GM12878 (cell line): ENCODE results near the gene KLHL10. TPM values are rescaled to one million over a fixed set of nuclear protein-coding genes. Genes with fewer than 3 reads are reported as not detected.

Source experiments
- ATAC-seq: fragments of 200-7000 bp; cut with Tn5 transposase; 3 replicates; pipeline ENCODE4 v1.9.1; 2020; ENCODE audit warnings: mild to moderate bottlenecking, moderate library complexity
- BruUV-seq: library from RNA; stranded (reverse); fragments of 400-500 nt; replicated peaks from 2 replicates; lab custom pipeline; 2021; lab: Mats Ljungman, UMichigan
- CTCF ChIA-PET: fragments of 300-600 bp; sonication (Branson Sonifier 250); formaldehyde crosslinking; extraction: SDS; loops from one replicate; lab custom pipeline; 2021; ENCODE audit warnings: inconsistent platforms; lab: Yijun Ruan, JAX
- POLR2A ChIA-PET: fragments of 350-600 bp; formaldehyde crosslinking; extraction: SDS; loops from one replicate; lab custom pipeline; 2021; ENCODE audit warnings: inconsistent platforms; lab: Charles Lee
- RAD21 ChIA-PET: fragments of 300-600 bp; sonication (Branson Sonifier 250); formaldehyde crosslinking; loops from one replicate; lab custom pipeline; 2023; ENCODE audit warnings: antibody characterized with exemption; ENCODE audit not compliant: unreplicated experiment; lab: Charles Lee
- SMC1A ChIA-PET: fragments of 300-600 bp; sonication (Branson Sonifier 250); formaldehyde crosslinking; loops from one replicate; lab custom pipeline; 2023; ENCODE audit not compliant: unreplicated experiment, uncharacterized antibody; lab: Charles Lee
- DNase-seq: peaks from one replicate; pipeline ENCODE4 v3.0.0-alpha.2; 2011; ENCODE audit warnings: low read depth, low spot score
- FAIRE-seq: peaks from 3 replicates; lab custom pipeline; 2011; peaks lifted over from hg19 to GRCh38; lab: Jason Lieb, UNC
- H2AFZ ChIP-seq: 2 replicates; pipeline ENCODE4 v1.6.0; 2011; ENCODE audit warnings: low read depth, low read length, control low read depth; ENCODE audit not compliant: control insufficient read depth
- H3K27ac ChIP-seq: 2 replicates; pipeline ENCODE4 v1.5.1; 2011; ENCODE audit warnings: control low read depth; ENCODE audit not compliant: control insufficient read depth, insufficient read depth
- H3K27me3 ChIP-seq, 2 experiments: replicated peaks in 1 of 2; 2 replicates each; pipeline versions ENCODE4 v1.6.0 to v1.6.1; 2011; ENCODE audit warnings: low read length in 1 of 2; ENCODE audit not compliant: control insufficient read depth in 2 of 2, insufficient read depth in 2 of 2
- H3K36me3 ChIP-seq, 2 experiments: 2 replicates each; pipeline ENCODE4 v1.5.1; 2011; ENCODE audit warnings: low read length in 1 of 2; ENCODE audit not compliant: control insufficient read depth in 2 of 2, insufficient read depth in 2 of 2
- H3K4me1 ChIP-seq: 2 replicates; pipeline ENCODE4 v1.6.1; 2011; ENCODE audit warnings: mild to moderate bottlenecking, low read length, moderate library complexity, mixed read lengths; ENCODE audit not compliant: control insufficient read depth, insufficient read depth
- H3K4me2 ChIP-seq: 2 replicates; pipeline ENCODE4 v1.6.0; 2011; ENCODE audit warnings: control low read depth; ENCODE audit not compliant: control insufficient read depth, insufficient read depth
- H3K4me3 ChIP-seq: fragments of 200-600 bp; sonication (generic); 2 replicates; pipeline ENCODE4 v1.5.1; 2016
- H3K79me2 ChIP-seq: 2 replicates; pipeline ENCODE4 v1.6.0; 2011; ENCODE audit warnings: low read length; ENCODE audit not compliant: control insufficient read depth, insufficient read depth
- H3K9ac ChIP-seq: 2 replicates; pipeline ENCODE4 v1.8.0; 2011; ENCODE audit warnings: low read length, control low read depth, mixed read lengths; ENCODE audit not compliant: control insufficient read depth, insufficient read depth
- H3K9me3 ChIP-seq: replicated peaks from 3 replicates; pipeline ENCODE4 v1.5.1; 2011; ENCODE audit warnings: mild to moderate bottlenecking, low read length; ENCODE audit not compliant: control insufficient read depth, insufficient read depth
- H4K20me1 ChIP-seq: 2 replicates; pipeline ENCODE4 v1.6.0; 2011; ENCODE audit not compliant: control insufficient read depth, insufficient read depth
- BACH1 ChIP-seq: fragments of 450-650 bp; IDR thresholded peaks from 2 replicates; pipeline ENCODE4 v1.6.1; 2017; ENCODE audit warnings: mild to moderate bottlenecking, borderline replicate concordance
- KAT2A ChIP-seq: conservative IDR thresholded peaks from 2 replicates; pipeline ENCODE4 v1.6.1; 2011; ENCODE audit warnings: low read depth, low read length; ENCODE audit not compliant: control insufficient read depth
- KLF5 ChIP-seq: fragments of 450-650 bp; IDR thresholded peaks from 2 replicates; pipeline ENCODE4 v1.6.1; 2014; ENCODE audit warnings: mild to moderate bottlenecking; ENCODE audit not compliant: partially characterized antibody
- NFYB ChIP-seq: IDR thresholded peaks from 2 replicates; pipeline ENCODE4 v1.6.1; 2011; ENCODE audit warnings: low read depth, mild to moderate bottlenecking, low read length, improper control_type of control experiment, moderate library complexity; ENCODE audit not compliant: insufficient read depth
- PML ChIP-seq: IDR thresholded peaks from 2 replicates; pipeline ENCODE4 v1.6.1; 2012; ENCODE audit warnings: low read length, inconsistent platforms
- RAD51 ChIP-seq: fragments of 450-650 bp; IDR thresholded peaks from 2 replicates; pipeline ENCODE4 v1.6.1; 2016; ENCODE audit warnings: moderate library complexity, mild to moderate bottlenecking, inconsistent platforms
- SREBF1 ChIP-seq: IDR thresholded peaks from 2 replicates; pipeline ENCODE4 v1.6.1; 2012; ENCODE audit warnings: mild to moderate bottlenecking, low read length
- SRF ChIP-seq, 2 experiments: IDR thresholded peaks; 2 replicates each; pipeline ENCODE4 v1.6.1; 2011; ENCODE audit warnings: low read depth in 2 of 2, low read length in 2 of 2, mild to moderate bottlenecking in 1 of 2, moderate library complexity in 1 of 2
- TBL1XR1 ChIP-seq: IDR thresholded peaks from 2 replicates; pipeline ENCODE4 v1.6.1; 2012; ENCODE audit warnings: low read depth, low read length, improper control_type of control experiment
- TCF12 ChIP-seq: IDR thresholded peaks from 2 replicates; pipeline ENCODE4 v1.6.1; 2011; ENCODE audit warnings: low read depth, mild to moderate bottlenecking, low read length
- ZBED1 ChIP-seq: IDR thresholded peaks from 2 replicates; pipeline ENCODE4 v1.6.1; 2016; ENCODE audit warnings: borderline replicate concordance
- ZNF274 ChIP-seq: IDR thresholded peaks from one replicate; pipeline ENCODE4 v1.8.0; 2011; ENCODE audit not compliant: insufficient read length, insufficient read depth
- ZNF622 ChIP-seq: fragments of 450-650 bp; IDR thresholded peaks from 2 replicates; pipeline ENCODE4 v1.6.1; 2017; ENCODE audit warnings: mild to moderate bottlenecking, inconsistent platforms
- WGBS: methylation state at CpG from one replicate; pipeline ENCODE4 v1.1.6; 2016; ENCODE audit warnings: low lambda C conversion rate; ENCODE audit not compliant: insufficient replicate concordance, insufficient coverage; ENCODE audit errors: missing lambda C conversion rate; 5-methylcytosine and 5-hydroxymethylcytosine counted together
- in situ Hi-C: fragments of 300-500 bp; cut with MboI; formaldehyde crosslinking; loops from 9 replicates; pipeline ENCODE4 v1.14.3; 2018; ENCODE audit warnings: mixed read lengths
- intact Hi-C: fragments of 100-400 bp; cut with micrococcal nuclease; formaldehyde crosslinking; loops from one replicate; pipeline ENCODE4 v1.14.2; 2022; ENCODE audit not compliant: unreplicated experiment
- polyA plus RNA-seq, 11 experiments: library from polyadenylated mRNA; depleted of rRNA in 4 of 11; unstranded in 6 of 11; stranded (reverse) in 5 of 11; fragments of >200 nt; fragmentation: Nextera tagmentation in 4 of 11; fragmentation: Illumina TruSeq in 1 of 11; extraction: Ambion mirVana in 4 of 11; extraction: Trizol in 1 of 11; gene quantifications; 1 replicate in 1 of 11; 2 replicates in 10 of 11; pipeline versions ENCODE4 v1.2.1 to v1.2.3, GENCODE V29; 2011 to 2016; ENCODE audit warnings: inconsistent platforms in 2 of 11, missing spikeins in 2 of 11, low read depth in 1 of 11
- total RNA-seq, 4 experiments: library from RNA; depleted of rRNA in 3 of 4; stranded (reverse); fragments of >200 nt in 3 of 4; fragmentation: Illumina TruSeq in 1 of 4; extraction: Trizol in 1 of 4; gene quantifications; 2 replicates each; pipeline versions ENCODE4 v1.2.1 to v1.2.3, GENCODE V29; 2013 to 2021
- TF ChIP-seq, protein P1 (sequence below): fragments of 150-350 bp; IDR thresholded peaks from 2 replicates; pipeline ENCODE4 v1.6.1; 2014; ENCODE audit warnings: mild to moderate bottlenecking, low read depth, low read length
- TF ChIP-seq, protein P2 (sequence below): fragments of 450-650 bp; IDR thresholded peaks from 2 replicates; pipeline ENCODE4 v1.6.1; 2017; ENCODE audit warnings: mild to moderate bottlenecking, low read depth, inconsistent platforms; ENCODE audit not compliant: poor library complexity, severe bottlenecking
- TF ChIP-seq, protein P3 (sequence below): fragments of 450-650 bp; IDR thresholded peaks from 2 replicates; pipeline ENCODE4 v1.6.1; 2016; ENCODE audit warnings: mild to moderate bottlenecking, moderate library complexity, borderline replicate concordance
- TF ChIP-seq, protein P4 (sequence below): IDR thresholded peaks from 2 replicates; pipeline ENCODE4 v1.6.1; 2012; ENCODE audit warnings: low read length, inconsistent platforms

The KLHL10 gene
- total and polyA plus RNA-seq, 10 of the 15 experiments (the other 5 are each of a cell fraction or from before 2014, with no cell fraction given) = 0.13 to 0.62 (median 0.20) TPM; not detected in 4

DNA sequence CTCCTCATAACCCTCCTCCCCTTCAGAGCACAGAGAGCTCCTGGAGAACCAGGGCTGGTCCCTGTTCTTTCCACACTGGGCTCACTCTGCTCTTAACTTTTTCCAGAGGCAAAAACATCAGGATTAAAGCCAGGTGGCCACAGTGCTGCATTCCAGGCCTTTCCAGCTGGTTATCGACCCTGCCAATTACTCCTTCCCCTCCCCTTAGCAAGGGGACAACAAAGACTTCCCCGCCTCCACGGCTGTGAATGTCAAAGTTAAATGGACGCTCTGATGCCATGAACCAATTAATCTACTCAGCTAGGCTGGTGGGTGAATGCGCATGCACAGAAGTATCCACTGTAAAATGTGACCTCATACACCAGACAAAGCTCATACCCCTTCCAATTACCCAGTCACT is 58.0 kb downstream of the KLHL10 start:
- no peaks in the 10 kb centered on the region for H3K27me3 ChIP-seq
- peaks cover 33 to 51% of the 10 kb centered on the region in 2 experiments for H3K36me3 ChIP-seq
- intact Hi-C loops (no loop called here), in situ Hi-C loops (no loop called here)
- no peak overlapping the region for H3K9ac ChIP-seq
- FAIRE-seq (no peak), DNase-seq (no peak), ATAC-seq (no peak)
- no peaks in the 10 kb centered on the region for H4K20me1 ChIP-seq
- ChIA-PET CTCF (interaction anchor here (0.5 kb wide), 1 partner anchor 63 kb away, joined by 3 read pairs; no protein-coding TSS in a partner anchor), SMC1A (interaction anchor here (0.7 kb wide), 1 partner anchor 38 kb away, joined by 3 read pairs; no protein-coding TSS in a partner anchor), POLR2A (no interaction called here), RAD21 (no interaction called here)
- no peaks in the 10 kb centered on the region for H3K9me3 ChIP-seq
- H3K27ac ChIP-seq = no peak overlapping the region
- no peak overlapping the region for H3K4me2 ChIP-seq
- 94% methylated on average over 5 of the region's 5 CpGs for WGBS
- H3K4me1 ChIP-seq = no peaks in the 10 kb centered on the region
- H3K79me2 ChIP-seq = no peaks in the 10 kb centered on the region
- BruUV-seq = no TSS peak
- no peak overlapping the region for H3K4me3 ChIP-seq
- H2AFZ ChIP-seq = no peak overlapping the region
- no peak for TF ChIP-seq KAT2A
- TF ChIP-seq BACH1 = no peak
- TF ChIP-seq NFYB = no peak
- TF ChIP-seq, protein P1, sequence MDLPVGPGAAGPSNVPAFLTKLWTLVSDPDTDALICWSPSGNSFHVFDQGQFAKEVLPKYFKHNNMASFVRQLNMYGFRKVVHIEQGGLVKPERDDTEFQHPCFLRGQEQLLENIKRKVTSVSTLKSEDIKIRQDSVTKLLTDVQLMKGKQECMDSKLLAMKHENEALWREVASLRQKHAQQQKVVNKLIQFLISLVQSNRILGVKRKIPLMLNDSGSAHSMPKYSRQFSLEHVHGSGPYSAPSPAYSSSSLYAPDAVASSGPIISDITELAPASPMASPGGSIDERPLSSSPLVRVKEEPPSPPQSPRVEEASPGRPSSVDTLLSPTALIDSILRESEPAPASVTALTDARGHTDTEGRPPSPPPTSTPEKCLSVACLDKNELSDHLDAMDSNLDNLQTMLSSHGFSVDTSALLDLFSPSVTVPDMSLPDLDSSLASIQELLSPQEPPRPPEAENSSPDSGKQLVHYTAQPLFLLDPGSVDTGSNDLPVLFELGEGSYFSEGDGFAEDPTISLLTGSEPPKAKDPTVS = no peak
- TF ChIP-seq, protein P2, sequence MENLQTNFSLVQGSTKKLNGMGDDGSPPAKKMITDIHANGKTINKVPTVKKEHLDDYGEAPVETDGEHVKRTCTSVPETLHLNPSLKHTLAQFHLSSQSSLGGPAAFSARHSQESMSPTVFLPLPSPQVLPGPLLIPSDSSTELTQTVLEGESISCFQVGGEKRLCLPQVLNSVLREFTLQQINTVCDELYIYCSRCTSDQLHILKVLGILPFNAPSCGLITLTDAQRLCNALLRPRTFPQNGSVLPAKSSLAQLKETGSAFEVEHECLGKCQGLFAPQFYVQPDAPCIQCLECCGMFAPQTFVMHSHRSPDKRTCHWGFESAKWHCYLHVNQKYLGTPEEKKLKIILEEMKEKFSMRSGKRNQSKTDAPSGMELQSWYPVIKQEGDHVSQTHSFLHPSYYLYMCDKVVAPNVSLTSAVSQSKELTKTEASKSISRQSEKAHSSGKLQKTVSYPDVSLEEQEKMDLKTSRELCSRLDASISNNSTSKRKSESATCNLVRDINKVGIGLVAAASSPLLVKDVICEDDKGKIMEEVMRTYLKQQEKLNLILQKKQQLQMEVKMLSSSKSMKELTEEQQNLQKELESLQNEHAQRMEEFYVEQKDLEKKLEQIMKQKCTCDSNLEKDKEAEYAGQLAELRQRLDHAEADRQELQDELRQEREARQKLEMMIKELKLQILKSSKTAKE = no peak
- no peak for TF ChIP-seq ZNF274
- no peak for TF ChIP-seq TCF12
- TF ChIP-seq SRF (IDR thresholded peaks at IDR 0.05; ENCODE audit: low read depth in 2 of 2, low read length in 2 of 2) = no peak
- TF ChIP-seq TBL1XR1 = no peak
- no peak for TF ChIP-seq PML
- no peak for TF ChIP-seq ZNF622
- TF ChIP-seq, protein P3, sequence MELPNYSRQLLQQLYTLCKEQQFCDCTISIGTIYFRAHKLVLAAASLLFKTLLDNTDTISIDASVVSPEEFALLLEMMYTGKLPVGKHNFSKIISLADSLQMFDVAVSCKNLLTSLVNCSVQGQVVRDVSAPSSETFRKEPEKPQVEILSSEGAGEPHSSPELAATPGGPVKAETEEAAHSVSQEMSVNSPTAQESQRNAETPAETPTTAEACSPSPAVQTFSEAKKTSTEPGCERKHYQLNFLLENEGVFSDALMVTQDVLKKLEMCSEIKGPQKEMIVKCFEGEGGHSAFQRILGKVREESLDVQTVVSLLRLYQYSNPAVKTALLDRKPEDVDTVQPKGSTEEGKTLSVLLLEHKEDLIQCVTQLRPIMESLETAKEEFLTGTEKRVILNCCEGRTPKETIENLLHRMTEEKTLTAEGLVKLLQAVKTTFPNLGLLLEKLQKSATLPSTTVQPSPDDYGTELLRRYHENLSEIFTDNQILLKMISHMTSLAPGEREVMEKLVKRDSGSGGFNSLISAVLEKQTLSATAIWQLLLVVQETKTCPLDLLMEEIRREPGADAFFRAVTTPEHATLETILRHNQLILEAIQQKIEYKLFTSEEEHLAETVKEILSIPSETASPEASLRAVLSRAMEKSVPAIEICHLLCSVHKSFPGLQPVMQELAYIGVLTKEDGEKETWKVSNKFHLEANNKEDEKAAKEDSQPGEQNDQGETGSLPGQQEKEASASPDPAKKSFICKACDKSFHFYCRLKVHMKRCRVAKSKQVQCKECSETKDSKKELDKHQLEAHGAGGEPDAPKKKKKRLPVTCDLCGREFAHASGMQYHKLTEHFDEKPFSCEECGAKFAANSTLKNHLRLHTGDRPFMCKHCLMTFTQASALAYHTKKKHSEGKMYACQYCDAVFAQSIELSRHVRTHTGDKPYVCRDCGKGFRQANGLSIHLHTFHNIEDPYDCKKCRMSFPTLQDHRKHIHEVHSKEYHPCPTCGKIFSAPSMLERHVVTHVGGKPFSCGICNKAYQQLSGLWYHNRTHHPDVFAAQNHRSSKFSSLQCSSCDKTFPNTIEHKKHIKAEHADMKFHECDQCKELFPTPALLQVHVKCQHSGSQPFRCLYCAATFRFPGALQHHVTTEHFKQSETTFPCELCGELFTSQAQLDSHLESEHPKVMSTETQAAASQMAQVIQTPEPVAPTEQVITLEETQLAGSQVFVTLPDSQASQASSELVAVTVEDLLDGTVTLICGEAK = no peak
- TF ChIP-seq ZBED1 = no peak
- TF ChIP-seq RAD51 = no peak
- TF ChIP-seq, protein P4, sequence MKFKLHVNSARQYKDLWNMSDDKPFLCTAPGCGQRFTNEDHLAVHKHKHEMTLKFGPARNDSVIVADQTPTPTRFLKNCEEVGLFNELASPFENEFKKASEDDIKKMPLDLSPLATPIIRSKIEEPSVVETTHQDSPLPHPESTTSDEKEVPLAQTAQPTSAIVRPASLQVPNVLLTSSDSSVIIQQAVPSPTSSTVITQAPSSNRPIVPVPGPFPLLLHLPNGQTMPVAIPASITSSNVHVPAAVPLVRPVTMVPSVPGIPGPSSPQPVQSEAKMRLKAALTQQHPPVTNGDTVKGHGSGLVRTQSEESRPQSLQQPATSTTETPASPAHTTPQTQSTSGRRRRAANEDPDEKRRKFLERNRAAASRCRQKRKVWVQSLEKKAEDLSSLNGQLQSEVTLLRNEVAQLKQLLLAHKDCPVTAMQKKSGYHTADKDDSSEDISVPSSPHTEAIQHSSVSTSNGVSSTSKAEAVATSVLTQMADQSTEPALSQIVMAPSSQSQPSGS = no peak
- no peak for TF ChIP-seq KLF5
- TF ChIP-seq SREBF1 = no peak
